GM03348 (cell line): ENCODE data around the gene NSMF.
A peak's percentile ranks its signal among the peaks of the same experiment; 100 is the strongest.

Experiments
- DNase-seq: peaks from one replicate; pipeline ENCODE4 v3.0.0; 2012; ENCODE audit warnings: low spot score

Gene NSMF, protein sequence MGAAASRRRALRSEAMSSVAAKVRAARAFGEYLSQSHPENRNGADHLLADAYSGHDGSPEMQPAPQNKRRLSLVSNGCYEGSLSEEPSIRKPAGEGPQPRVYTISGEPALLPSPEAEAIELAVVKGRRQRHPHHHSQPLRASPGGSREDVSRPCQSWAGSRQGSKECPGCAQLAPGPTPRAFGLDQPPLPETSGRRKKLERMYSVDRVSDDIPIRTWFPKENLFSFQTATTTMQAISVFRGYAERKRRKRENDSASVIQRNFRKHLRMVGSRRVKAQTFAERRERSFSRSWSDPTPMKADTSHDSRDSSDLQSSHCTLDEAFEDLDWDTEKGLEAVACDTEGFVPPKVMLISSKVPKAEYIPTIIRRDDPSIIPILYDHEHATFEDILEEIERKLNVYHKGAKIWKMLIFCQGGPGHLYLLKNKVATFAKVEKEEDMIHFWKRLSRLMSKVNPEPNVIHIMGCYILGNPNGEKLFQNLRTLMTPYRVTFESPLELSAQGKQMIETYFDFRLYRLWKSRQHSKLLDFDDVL

DNA sequence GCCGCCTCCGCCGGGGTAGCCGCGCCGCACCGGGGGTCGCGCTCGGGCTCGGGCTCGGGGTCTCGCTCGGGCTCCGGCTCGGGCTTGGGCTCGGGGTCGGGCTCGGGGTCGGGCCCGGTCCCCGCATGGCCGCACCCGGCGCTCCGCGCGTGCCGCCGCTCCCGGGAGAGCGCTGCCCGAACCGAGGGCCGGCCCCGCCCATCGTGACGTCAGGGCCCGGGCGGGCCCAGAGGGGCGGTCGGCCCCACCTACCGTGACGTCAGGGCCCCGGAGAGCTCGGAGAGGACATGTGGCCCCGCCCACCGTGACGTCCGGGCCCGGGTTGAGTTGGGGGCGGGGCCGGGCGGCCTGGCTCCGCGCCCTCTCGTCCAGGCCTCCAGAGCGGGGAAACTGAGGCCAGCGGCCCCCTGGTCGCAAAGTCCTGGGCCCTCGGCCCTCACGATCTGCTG lies at the start of gene NSMF:
Gene NSMF (minus strand): TSS at position 183 of the 449 bp plus-strand sequence. CDS start 232 bp downstream, outside the sequence.
- peak; percentile 100 for DNase-seq

DNA sequence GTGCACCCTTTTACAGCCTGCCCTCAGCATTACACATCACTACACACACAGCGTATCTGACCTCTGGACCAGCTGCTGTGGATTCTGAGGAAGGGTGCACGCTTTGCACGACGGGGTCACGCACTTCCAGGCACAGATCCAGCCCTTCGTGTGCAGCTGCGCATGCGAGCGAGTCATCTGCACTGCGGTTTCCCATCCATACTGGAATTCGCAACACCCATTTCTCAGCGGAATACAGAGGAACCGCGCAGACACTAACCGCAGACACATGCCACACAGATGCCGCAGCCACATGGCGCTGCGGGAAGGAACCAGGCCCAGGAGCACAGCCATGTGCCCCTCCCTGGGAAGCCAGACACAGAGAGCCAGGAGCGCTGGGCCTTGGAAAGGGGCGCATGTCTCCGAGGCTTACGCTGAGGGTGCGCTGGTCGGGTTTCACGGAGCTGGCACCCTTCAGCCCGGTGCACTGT lies 47.6 kb upstream of the NSMF start:
- DNase-seq: peak; percentile 76

DNA sequence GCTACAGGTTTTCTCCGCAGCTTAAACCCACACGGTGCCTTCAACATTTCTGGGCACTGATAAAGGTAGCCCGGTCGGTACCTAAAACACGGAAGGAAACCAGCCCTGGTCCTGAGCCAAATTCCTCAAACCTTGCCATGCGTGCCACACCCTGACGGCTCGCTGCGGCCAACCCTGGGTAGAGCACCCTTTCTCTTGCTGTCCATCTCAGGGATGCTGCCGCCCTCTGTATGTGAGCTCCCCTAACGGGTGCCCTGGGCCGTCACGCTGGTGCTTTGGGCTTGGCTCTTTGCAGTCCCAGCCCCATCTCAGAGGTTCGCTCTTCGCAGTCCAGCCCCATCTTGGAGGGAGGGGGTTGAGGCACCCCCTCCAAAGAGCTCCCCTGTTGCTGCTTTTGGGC lies 47.1 kb upstream of the NSMF start:
- no peak for DNase-seq

DNA sequence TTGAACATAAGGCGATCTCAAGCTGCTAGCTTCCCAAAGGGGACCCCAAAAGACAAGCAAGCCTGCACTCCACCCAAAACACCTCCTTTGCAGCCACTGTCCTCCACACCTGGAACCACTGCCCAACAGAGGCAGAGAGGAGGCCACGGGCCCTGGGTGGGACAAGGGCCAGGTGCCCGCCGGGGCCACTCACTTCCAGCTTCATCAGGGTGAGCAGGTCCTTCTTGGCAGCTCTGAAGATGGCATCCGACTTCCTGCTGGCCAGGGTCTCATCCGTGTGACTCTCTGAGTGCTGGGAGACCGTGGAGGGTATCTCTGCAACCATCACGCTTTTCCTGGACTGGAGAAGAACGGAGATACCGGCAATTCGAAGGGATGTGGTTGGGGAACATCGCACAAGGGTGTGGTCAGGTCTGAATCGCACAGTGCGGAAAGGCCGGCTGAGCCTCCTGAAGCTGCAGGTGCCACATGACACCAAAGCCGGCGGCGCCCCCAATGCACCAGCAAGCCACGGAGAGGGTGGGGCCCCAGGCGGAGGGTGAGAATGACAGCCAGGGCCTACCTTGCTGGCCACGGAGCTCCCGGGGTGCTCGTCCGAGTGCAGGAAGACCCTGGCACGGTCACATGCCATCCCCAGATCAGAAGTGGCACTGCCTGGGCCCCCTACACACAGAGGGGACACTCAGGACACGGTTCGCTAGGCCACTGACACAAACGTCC lies 46.4 kb upstream of the NSMF start:
- no peak for DNase-seq

DNA sequence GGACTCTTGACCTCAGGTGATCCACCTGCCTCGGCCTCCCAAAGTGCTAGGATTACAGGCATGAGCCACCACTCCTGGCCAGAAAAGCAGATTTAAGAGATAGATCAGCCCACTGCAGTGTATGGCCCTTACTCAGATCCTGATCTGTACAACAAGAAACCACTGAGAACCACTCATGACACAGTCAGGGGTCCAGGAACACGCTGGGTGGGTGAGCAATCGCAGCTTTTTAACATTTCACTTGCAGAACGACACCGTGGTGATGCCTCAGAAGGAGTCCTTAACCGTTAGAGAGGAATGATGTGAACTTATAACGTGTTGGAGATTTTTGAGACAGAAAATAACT lies 45.3 kb upstream of the NSMF start:
- DNase-seq: no peak

DNA sequence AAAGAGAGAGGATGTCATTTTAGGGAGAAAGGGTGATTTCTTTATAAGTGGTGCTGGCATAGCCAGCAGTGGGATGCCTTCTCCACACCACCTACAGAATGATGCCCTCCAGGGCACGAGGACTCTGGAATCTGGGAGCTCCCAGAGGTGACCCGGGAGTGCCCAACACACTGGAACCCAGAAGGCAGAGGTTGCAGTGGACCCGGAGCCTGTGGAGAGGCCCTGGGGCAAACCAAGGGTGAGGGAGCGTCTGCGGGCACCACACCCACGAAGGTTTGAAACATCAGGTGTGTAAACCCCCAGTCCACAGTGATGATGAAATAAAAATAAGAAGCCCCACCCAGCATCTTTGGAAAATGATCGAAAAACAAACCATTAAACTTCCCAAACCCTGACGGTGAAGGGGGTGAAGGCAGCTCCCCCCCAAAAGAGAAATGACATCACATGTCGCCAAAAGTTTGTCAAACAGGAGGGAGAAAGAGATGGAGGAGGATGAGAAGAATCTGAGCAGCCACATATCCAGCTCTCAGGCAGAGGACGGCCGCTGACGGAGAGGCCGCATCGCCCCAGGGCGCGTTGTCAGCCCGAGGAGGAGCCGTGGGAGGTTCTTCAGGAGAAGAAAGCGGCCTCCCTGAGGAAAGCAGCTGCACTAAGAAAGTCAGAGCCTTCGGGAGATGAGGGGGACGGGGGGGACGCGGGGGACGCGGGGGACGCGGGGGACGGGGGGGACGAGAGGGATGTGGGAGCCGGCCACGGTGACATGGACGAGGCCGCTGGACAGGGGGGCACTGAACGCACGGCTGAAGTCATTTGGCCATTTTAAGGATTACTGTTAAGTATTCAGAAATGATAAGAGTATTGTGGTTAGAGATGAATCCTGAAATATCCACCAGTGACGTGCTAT lies 43.1 kb upstream of the NSMF start:
- peak; percentile 78 for DNase-seq

DNA sequence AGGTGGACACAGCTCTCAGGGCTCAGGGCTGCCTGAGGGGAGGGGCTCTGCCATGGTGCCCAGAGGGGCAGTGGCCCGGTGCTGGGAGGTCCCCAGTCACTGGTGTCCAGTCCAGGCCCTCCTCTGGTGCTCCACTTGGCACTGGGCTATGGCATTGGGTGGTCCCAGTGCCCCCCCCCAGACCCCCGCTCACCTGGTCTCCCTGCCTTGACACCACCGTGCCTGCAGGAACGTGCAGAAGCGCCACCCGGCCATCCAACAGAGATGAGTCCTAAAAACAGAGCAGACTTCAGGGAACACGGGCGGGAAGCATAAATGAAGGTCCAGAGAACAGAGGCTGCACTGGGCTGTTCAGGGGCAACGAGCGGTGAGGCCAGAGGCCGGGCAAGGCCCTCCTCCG lies 42.3 kb upstream of the NSMF start:
- no peak for DNase-seq

DNA sequence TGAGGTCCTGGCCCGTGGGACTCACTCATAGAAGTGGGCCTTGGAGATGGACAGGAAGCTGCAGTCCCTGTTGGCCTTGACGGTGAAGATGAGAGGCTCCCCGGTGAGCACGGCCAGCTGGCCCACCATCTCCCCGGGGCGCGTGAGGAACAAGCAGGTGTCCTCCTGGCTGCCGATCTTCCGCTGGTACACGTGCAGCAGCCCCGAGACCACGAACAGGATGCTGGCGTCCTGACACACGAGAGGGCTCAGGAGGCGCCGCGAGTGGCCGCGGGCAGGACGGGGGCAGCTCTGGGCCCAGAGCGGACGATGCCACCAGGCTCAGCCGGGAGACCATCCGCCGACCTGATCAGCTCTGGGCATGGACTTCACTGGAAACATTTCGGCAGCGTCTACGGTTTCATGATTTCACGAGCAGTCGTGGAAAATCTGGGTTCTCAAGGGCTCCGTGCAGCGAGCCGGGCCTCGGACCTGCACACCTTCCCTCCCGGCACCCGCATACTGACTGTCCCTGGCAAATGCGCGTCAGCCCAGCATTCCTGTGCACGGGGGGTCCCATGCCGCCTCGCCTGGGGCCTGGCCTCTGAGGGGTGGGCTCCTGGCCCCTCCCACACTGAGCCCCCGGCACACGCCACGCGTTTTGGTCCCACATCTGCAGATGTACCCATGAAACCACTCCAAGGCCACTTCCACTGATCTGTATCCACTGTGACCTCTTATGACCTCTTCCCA lies 41.7 kb upstream of the NSMF start:
- DNase-seq: no peak

DNA sequence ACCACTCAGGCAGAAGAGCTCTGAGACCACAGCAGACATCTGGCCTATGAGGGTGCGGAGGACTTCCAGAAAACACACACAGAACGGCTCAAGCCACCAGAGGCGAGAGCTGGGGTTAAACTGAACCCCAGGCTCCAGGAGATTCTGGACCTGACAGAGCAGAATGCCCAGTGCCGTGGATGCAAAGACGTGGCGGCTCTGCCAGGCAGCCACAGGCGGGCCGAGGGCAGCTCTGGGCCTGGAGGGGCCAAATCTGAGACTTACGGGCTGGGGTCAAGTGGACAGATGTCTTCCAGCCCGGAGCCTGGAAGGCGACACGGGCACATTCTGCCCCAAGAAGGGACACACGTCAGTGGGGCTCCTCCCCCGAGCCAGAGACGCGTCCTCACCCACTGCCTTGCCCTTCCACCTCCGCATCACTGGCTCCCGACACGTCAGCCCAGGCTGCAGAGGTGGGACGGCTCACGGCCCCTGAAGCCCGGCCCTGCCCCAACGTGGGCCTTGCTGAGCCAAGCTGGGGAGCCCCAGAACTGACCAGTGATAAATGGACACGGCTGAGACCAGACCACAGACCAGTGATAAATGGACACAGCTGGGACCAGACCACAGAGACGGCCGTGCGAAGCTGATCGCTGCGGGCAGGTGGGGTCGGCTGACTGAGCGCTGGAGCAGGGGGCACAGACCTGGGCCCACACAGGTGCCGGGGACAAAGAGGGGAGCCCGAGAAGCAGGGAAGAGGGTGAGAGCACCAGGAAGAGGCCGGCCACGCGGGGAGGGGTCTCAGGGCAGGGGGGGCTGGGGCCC lies 40.9 kb upstream of the NSMF start:
- no peak for DNase-seq

DNA sequence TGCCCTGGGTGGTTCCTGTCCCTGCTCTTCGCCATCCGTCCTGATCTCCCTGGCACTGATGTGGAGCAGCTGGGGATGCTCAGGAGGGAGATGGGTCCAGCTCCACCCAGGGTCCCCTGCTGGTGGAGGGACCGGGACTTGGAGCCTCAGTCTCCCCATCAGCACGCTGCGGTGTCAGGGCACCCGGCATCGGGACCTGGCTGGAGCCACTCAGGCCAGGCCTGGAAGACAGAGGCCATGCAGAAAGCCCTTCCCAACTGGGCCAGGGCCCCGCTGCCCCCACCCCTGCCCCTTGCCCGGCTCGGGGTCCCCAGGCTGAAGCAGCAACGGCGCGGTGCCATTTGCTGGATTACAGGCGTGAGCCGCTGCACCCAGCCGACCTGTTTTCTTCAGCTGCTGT lies 40.3 kb upstream of the NSMF start:
- DNase-seq: no peak

DNA sequence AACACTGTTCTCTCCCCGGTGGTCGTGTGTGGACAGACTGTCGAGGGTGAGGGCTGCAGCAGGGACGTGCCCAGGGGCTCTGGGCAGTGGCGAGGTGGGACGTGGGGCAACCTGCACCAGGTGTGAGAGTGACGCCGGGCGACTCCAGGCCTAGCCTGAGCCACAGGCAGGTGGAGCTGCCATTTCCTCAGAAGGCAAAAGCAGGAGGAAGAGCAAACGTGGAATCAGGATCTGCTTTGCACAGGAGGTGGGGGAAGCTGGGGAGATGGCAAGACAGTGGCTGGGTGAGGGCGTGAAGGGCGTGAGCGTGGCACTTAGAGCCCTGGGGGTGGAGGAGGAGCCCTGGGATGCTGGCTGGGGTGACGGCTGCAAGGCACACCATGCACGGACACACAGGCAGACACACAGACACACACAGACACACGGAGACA lies 39.6 kb upstream of the NSMF start:
- DNase-seq: no peak

DNA sequence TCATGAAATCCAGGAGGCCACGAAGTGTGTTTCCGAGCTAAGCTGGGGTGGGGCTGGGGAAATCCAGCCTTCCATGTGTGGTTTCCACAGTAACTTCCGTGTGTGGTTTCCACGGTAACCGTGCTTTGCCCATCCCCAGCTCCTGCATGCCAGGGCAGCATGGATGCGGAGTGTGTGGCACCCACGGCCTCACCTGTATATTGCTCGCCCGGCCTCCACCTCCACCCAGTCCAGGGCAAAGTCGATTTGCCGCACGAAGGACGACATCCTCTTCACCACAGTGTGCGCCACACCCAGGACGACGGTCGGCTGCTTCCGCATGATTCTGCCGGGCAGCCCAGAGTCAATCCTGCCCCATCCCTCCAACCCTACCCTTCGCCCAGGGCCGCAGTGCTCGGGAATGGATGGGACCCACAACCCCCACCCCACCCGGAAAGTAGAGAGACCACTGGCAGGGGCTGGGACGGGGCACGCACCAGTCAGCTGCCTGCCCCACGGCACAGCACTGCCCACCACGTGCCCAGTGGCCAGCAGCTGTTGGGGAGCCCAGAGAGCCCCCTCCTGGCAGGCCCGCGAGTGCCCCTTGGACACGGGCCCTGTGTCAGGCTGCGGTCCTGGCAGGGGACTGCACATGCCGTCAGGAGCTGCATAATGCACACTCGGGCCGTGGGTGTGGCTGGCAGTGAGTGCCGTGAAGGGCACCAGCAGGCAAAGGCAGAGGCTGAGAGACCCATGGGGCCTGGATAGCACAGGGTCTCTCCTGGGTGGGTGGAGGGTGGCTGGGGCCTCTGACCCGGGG lies 39.0 kb upstream of the NSMF start:
- no peak for DNase-seq

DNA sequence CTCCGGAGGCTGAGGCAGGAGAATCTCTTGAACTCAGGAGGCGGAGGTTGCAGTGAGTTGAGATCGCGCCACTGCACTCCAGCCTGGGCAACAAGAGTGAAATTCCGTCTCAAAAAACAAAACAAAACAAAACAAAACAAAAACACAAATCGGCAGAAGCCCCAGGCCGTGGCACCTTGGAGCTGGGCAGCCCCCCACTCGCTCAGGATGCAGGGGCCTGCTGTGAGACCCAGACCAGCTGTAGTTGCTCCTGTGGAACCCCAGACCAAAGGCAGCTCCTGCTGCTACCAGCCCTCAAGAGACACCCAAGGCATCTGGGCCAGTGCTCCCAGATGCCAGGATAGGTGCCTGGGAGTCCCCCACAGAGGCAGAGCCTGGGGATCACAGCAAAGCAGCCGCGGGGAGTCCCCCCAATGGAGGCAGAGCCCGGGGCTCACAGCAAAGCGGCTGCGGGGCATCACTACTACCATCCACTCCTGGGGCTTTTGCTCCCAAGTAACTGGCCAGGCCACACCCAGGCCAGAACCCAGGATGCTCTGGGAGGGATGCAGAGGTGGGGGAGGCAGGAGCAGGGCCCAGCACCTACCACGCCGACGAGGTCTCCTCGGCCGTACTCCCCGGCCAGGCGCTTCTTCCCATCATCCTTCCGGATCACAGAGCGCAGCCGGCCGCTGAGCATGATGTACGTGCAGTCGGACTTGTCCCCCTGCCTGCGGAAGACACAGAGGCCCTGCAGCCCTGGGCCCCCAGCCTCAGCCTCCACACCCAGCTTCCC lies 37.7 kb upstream of the NSMF start:
- DNase-seq: no peak

DNA sequence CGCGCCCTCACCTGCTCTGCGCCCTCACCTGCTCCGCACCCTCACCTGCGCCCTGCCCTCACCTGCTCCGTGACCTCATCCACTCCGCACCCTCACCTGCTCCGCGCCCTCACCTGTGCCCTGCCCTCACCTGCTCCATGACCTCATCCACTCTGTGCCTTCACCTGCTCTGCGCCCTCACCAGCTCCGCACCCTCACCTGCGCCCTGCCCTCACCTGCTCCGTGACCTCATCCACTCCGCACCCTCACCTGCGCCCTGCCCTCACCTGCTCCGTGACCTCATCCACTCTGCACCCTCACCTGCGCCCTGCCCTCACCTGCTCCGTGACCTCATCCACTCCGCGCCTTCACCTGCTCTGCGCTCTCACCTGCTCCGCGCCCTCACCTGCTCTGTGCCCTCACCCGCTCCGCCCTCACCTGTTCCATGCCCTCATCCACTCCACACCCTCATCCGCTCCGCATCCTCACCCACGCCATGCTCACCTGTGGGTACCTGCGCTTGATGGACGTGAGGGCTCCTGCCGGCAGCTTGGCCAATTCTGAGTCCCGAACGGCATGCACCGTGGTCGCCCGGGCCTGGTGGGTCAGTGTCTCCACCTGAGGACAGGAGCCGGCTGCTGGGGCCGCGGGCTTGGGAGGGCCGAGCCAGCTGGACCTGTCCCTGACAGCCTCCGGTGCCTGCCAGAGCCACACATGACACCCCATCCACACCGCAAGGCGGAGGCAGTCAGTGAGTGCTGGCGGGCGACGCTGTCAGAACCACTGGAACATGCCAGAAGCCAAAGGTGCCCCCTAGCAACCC lies 35.6 kb upstream of the NSMF start:
- DNase-seq: no peak

DNA sequence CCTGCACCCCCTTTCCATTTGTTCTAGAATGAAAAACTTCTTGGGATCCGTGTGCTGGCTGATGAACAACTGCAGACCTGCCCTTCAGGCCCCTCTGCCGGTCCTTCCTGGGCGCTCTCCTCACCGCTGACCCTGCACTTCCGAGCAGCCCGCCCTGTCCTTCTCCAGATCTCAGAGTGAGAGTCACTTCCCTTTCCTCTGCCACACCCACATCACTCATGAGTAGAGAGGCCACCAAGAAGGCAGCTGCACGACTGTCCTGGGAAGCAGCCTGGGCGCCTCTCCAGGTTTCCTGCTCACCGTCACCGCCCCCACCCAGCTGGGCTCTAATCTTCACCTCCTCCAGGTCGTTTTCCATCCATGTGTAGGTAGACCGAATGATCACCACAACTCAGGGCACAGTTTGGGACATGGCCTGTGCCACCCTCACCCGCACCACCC lies 35.0 kb upstream of the NSMF start:
- DNase-seq: no peak

DNA sequence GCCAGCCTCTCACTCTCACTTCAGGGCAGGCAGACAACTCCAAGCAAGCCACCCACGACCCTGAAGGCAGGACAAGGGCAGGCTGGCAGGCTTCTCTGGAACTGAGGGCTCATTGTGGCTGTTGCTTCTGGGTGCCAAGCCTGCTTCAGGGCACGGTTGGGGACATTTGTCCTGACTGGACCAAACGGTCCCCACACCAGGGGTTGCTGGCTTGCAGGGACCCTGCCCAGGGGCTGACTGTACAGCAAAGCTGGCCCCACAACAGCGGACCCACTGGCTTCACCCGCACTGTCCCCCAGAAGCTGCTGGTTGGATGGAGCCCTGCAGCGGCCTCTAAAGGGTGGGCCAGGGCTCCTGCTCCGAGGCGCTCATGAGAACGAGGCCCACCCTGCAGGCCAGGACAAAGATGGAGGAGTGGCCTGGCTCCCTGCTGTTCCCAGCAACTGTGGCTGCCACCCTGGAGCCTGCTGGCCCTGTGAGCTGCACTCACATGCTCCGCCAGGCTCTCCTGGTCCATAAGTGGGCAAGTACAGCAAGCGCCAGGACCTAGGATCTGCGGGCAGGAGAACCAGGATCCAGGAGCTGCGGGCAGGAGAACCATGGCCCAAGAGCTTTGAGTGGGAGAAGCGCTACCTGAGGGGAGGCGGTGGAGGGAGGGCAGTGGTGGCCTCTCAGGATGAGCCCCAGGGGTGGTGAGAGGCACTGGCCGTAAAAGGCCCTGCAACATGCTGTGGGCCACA lies 34.4 kb upstream of the NSMF start:
- DNase-seq: no peak
